Mononuclear cell (primary cell): ENCODE data around the gene AKAP6. TPM values are rescaled to one million over a fixed set of nuclear protein-coding genes. Genes with fewer than 3 reads are reported as not detected.

Source experiments
- H3K27me3 ChIP-seq: 2 replicates; pipeline ENCODE4 v1.6.0; 2011; ENCODE audit warnings: low read length, control low read depth; ENCODE audit not compliant: insufficient read depth
- H3K4me1 ChIP-seq: 2 replicates; pipeline ENCODE4 v1.5.1; 2011; ENCODE audit warnings: mild to moderate bottlenecking, low read length, control low read depth; ENCODE audit not compliant: insufficient read depth
- H3K4me3 ChIP-seq: 2 replicates; pipeline ENCODE4 v1.5.1; 2011; ENCODE audit warnings: mild to moderate bottlenecking, low read length, moderate library complexity
- H3K9me3 ChIP-seq: 2 replicates; pipeline ENCODE4 v1.5.1; 2011; ENCODE audit warnings: low read depth, mild to moderate bottlenecking, control low read depth, low read length
- total RNA-seq: library from RNA; depleted of rRNA; stranded (reverse); fragments of >200 nt; gene quantifications from one replicate; pipeline ENCODE4 v1.2.3, GENCODE V29; 2012

AKAP6 gene
- total RNA-seq, 1 donor, result 5.6 TPM

GRCh38 chr14:32633224-32633859 lies 304.2 kb downstream of the AKAP6 start:
- Histone ChIP-seq H3K4me1 (no peaks in the 10 kb centered on the region), H3K27me3 (no peaks in the 10 kb centered on the region), H3K4me3 (no peak overlapping the region), H3K9me3 (no peaks in the 10 kb centered on the region)

DNA sequence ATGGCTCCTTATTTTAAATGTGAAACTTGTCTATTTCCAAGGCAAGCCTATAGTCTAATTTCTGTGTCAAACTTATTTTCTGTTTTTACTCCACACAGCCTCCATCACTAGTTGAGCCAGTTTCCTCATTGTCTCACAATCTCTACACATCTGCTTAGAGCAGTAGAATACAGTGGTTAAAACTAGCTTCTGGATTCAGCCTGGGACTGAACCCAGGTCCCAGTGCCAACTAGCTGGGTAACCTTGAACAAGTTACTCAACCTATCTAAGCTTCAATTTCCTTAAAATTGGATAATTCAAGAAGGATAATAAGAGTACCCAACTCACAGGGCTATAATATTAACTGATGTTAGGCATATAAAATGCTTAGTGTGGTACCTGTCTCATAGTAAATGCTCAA lies 304.8 kb downstream of the AKAP6 start:
- H3K9me3 ChIP-seq, result no peaks in the 10 kb centered on the region
- no peaks in the 10 kb centered on the region for H3K27me3 ChIP-seq
- no peak overlapping the region for H3K4me3 ChIP-seq
- H3K4me1 ChIP-seq, result no peaks in the 10 kb centered on the region

DNA sequence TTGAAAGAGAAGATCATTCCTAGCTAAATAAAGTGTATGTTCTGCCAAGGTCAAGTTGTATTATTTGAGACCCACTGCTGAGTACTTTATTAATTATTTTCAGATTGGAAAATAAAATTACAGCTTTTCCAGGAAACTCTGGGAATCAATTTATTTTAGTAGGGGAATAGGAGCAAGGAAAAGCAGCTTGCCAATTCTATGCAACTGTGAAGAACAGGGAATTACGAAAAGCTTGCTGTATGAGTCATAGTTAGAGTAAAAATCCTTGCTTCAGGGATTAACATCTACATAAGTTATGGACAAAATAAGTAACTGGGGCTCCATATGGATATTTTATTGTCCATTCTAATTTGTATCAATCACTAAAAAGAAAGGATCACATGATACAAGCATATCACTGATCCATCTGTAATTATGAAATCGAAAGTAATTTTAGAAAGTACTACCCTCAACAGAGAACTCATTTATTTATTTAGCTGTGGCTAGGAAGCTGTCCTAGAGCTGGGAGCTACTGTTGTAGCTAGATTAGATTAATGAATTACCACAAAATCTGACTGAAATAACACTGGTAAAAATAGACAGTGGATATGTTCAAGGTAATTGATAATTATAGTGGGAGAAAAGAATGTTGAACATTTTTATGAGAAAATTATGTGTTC lies 306.1 kb downstream of the AKAP6 start:
- no peaks in the 10 kb centered on the region for H3K27me3 ChIP-seq
- no peaks in the 10 kb centered on the region for H3K4me1 ChIP-seq
- H3K9me3 ChIP-seq, result no peaks in the 10 kb centered on the region
- H3K4me3 ChIP-seq, result no peak overlapping the region

GRCh38 chr14:32637582-32637981 lies 308.5 kb downstream of the AKAP6 start:
- Histone ChIP-seq H3K9me3 (no peaks in the 10 kb centered on the region), H3K27me3 (no peaks in the 10 kb centered on the region), H3K4me3 (no peak overlapping the region), H3K4me1 (no peaks in the 10 kb centered on the region)

GRCh38 chr14:32639208-32639607 lies 310.1 kb downstream of the AKAP6 start:
- no peaks in the 10 kb centered on the region for H3K4me1 ChIP-seq
- no peaks in the 10 kb centered on the region for H3K27me3 ChIP-seq
- no peak overlapping the region for H3K4me3 ChIP-seq
- H3K9me3 ChIP-seq, result no peaks in the 10 kb centered on the region

GRCh38 chr14:32645551-32645950 lies 316.5 kb downstream of the AKAP6 start:
- Histone ChIP-seq H3K4me3 (no peak overlapping the region), H3K27me3 (no peaks in the 10 kb centered on the region), H3K9me3 (no peaks in the 10 kb centered on the region), H3K4me1 (no peaks in the 10 kb centered on the region)

DNA sequence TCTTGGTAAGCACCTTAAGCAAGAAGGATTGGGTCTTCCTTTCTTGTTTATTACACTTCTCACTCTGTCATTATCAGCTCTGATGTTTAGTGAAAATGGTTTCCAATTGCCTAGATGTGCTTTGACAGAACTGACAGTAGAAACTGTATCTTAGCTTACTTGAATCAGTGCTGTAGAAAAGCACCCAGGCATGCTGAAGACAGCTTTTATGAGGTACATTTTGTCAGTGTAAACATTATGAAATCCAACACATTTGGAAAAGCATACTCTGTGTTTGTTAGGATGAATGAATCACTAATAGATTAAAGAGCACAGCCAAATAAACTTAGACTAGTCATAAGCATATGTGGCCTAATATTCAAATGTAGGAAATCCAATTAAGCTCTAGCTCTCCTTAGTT lies 319.3 kb downstream of the AKAP6 start:
- H3K27me3 ChIP-seq, result no peaks in the 10 kb centered on the region
- no peaks in the 10 kb centered on the region for H3K9me3 ChIP-seq
- H3K4me3 ChIP-seq, result no peak overlapping the region
- no peaks in the 10 kb centered on the region for H3K4me1 ChIP-seq

DNA sequence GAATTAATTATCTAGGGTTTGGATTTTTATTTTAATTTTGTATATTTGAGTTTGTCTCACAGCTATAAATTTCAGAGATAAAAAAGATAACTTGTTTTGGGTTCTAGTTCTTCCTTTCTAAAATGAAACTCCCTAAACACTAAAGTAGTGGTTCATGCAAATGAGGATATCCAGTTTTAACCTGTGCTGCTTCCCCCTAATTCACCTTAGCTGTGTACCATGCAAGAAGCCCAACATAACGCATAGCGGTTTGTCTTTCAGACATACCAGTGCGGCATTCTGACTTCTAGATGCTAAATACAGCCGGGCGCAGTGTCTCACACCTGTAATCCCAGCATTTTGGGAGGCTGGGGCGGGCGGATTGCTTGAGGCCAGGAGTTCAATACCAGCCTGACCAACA lies 320.9 kb downstream of the AKAP6 start:
- no peaks in the 10 kb centered on the region for H3K9me3 ChIP-seq
- no peaks in the 10 kb centered on the region for H3K4me1 ChIP-seq
- no peak overlapping the region for H3K4me3 ChIP-seq
- H3K27me3 ChIP-seq, result no peaks in the 10 kb centered on the region

DNA sequence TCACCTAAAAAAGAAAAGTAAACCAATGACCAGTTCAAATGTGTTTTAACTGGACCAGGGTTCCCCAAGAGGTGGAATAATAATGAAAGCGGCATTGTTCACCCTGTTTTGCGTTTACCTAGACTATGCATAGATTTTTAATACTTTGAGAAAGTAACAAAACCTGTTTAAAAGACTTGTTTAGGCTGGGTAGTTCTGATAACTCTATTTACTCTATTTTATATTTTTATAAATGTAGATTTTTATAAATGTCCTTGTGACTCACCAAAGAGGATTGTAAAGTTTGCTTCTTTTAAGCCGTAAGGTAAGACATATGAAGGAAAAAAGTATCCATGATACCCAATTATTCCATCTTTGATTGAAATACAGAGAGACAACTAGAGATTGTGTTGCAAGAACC lies 321.6 kb downstream of the AKAP6 start:
- Histone ChIP-seq H3K27me3 (no peaks in the 10 kb centered on the region), H3K4me3 (no peak overlapping the region), H3K4me1 (no peaks in the 10 kb centered on the region), H3K9me3 (no peaks in the 10 kb centered on the region)

DNA sequence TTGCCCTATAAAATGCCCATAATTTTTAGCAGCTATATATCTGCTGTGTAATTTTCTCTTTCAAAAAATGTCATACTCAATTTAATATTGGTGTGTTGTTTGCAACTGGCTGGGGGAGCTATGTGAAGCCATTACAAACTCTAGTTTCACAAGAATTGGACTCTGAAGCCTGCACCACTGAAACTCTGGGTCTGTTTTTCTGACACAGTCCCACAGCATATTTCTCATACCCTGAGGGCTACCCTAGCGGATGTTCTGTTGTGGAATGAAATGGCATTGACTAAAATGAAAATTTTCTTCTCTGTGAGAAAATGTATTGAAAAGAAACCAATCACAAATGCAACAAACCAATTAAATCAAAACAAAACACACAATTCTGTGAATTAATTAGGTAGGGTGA lies 325.0 kb downstream of the AKAP6 start:
- Histone ChIP-seq H3K4me1 (peaks cover 14% of the 10 kb centered on the region), H3K9me3 (no peaks in the 10 kb centered on the region)

GRCh38 chr14:32656601-32657000 lies 327.5 kb downstream of the AKAP6 start:
- peaks cover 14% of the 10 kb centered on the region for H3K4me1 ChIP-seq
- no peak overlapping the region for H3K4me3 ChIP-seq
- H3K9me3 ChIP-seq, result no peaks in the 10 kb centered on the region
- no peaks in the 10 kb centered on the region for H3K27me3 ChIP-seq

More for the DNA sequence above, 325.0 kb downstream of the AKAP6 start:
- H3K27me3 ChIP-seq, result no peaks in the 10 kb centered on the region
- H3K4me3 ChIP-seq, result no peak overlapping the region

DNA sequence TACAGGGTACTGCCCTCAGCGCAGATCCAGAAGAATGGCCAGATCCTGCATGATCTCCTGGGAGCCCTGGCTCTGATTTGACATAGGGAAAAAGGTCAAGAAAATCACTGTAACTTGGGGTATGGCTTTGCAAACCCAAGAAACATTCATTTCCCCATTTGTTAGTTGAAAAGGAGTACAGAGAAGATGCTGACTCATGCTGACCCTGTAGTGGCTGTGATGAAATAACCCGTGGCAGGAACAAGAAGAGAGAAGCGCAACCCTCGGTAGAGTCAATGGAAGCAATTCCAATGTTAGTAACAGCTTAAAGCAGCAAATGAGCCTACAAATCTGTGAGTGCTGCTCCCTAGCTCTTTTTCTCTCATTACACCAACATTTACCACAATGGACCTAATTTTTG lies 328.0 kb downstream of the AKAP6 start:
- Histone ChIP-seq H3K9me3 (no peaks in the 10 kb centered on the region), H3K27me3 (no peaks in the 10 kb centered on the region), H3K4me3 (no peak overlapping the region), H3K4me1 (peaks cover 14% of the 10 kb centered on the region)

GRCh38 chr14:32661216-32661615 lies 332.1 kb downstream of the AKAP6 start:
- no peak overlapping the region for H3K4me3 ChIP-seq
- no peaks in the 10 kb centered on the region for H3K27me3 ChIP-seq
- H3K4me1 ChIP-seq, result peaks cover 12% of the 10 kb centered on the region
- no peaks in the 10 kb centered on the region for H3K9me3 ChIP-seq

GRCh38 chr14:32662211-32662610 lies 333.1 kb downstream of the AKAP6 start:
- peaks cover 2% of the 10 kb centered on the region for H3K4me1 ChIP-seq
- no peaks in the 10 kb centered on the region for H3K27me3 ChIP-seq
- no peaks in the 10 kb centered on the region for H3K9me3 ChIP-seq
- no peak overlapping the region for H3K4me3 ChIP-seq

- H3K4me1 ChIP-seq, result no peaks in the 10 kb centered on the region
- H3K27me3 ChIP-seq, result no peaks in the 10 kb centered on the region
- H3K4me3 ChIP-seq, result no peak overlapping the region
- no peaks in the 10 kb centered on the region for H3K9me3 ChIP-seq
Observed at GRCh38 chr14:32666308-32666707, 337.2 kb downstream of the AKAP6 start.

- Histone ChIP-seq H3K4me1 (no peaks in the 10 kb centered on the region), H3K27me3 (no peaks in the 10 kb centered on the region), H3K4me3 (no peak overlapping the region), H3K9me3 (no peaks in the 10 kb centered on the region)
Observed at GRCh38 chr14:32667287-32667686, 338.2 kb downstream of the AKAP6 start.
